ENCODE results near the gene UBASH3B.

UBASH3B gene

DNA sequence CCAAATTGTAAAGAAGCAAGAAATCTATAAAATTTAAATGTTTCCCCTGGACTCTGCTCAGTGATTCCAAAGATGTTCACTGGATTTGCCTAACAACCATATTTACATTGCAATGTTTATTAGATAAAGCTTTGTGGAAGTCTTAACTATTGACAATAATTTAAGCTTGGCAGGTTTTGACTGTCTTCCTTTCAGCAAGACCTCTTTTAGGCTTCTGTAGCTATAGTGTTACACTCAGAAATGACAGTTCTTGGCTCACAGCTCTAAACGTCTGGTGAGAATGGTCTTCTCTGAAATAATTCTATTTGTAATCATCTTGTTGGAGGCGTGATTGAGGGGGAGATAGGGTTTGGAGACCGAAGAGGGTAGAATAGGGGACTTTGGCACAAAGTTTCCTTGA is 138.0 kb downstream of the UBASH3B start:
- TF ChIP-seq SIN3A (IDR thresholded peaks at IDR 0.05; ENCODE audit: borderline replicate concordance, insufficient read depth, low read length): no peak
- no peak for TF ChIP-seq TAF1 (IDR thresholded peaks at IDR 0.05; ENCODE audit: borderline replicate concordance, insufficient read depth, low read length)
- TF ChIP-seq POLR2AphosphoS5 (IDR thresholded peaks at IDR 0.05; ENCODE audit: low read depth, low read length): no peak
- TF ChIP-seq, protein P1, sequence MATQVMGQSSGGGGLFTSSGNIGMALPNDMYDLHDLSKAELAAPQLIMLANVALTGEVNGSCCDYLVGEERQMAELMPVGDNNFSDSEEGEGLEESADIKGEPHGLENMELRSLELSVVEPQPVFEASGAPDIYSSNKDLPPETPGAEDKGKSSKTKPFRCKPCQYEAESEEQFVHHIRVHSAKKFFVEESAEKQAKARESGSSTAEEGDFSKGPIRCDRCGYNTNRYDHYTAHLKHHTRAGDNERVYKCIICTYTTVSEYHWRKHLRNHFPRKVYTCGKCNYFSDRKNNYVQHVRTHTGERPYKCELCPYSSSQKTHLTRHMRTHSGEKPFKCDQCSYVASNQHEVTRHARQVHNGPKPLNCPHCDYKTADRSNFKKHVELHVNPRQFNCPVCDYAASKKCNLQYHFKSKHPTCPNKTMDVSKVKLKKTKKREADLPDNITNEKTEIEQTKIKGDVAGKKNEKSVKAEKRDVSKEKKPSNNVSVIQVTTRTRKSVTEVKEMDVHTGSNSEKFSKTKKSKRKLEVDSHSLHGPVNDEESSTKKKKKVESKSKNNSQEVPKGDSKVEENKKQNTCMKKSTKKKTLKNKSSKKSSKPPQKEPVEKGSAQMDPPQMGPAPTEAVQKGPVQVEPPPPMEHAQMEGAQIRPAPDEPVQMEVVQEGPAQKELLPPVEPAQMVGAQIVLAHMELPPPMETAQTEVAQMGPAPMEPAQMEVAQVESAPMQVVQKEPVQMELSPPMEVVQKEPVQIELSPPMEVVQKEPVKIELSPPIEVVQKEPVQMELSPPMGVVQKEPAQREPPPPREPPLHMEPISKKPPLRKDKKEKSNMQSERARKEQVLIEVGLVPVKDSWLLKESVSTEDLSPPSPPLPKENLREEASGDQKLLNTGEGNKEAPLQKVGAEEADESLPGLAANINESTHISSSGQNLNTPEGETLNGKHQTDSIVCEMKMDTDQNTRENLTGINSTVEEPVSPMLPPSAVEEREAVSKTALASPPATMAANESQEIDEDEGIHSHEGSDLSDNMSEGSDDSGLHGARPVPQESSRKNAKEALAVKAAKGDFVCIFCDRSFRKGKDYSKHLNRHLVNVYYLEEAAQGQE (IDR thresholded peaks at IDR 0.05; ENCODE audit: insufficient read depth in 1 of 2, low read depth in 2 of 2, low read length in 2 of 2): no peak
- TF ChIP-seq FOXP2 (optimal IDR thresholded peaks at IDR 0.05; ENCODE audit: borderline replicate concordance, extremely low read depth, extremely low read length, insufficient read depth): no peak

DNA sequence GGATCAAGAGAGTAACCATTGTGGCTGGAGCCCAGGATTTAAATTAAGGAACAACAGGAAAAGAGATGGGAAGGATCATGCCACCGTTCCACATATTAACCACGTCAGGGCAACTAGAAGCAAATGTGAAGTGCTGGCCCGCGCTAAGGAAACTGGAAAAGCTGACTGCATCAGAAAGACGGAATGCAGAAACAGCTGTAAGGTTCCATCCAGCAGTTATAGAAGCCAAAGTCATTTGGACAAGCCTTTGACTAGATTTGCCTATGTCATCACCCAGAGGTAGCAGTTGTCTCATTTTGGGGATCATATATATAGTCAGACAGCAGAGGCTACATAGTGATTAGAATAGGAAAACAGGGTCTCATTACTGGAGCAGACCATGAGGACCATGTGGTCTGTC is 139.8 kb downstream of the UBASH3B start:
- no peak for TF ChIP-seq FOXP2 (optimal IDR thresholded peaks at IDR 0.05; ENCODE audit: borderline replicate concordance, extremely low read depth, extremely low read length, insufficient read depth)
- TF ChIP-seq SIN3A (IDR thresholded peaks at IDR 0.05; ENCODE audit: borderline replicate concordance, insufficient read depth, low read length): no peak
- TF ChIP-seq TAF1 (IDR thresholded peaks at IDR 0.05; ENCODE audit: borderline replicate concordance, insufficient read depth, low read length): no peak
- no peak for TF ChIP-seq POLR2AphosphoS5 (IDR thresholded peaks at IDR 0.05; ENCODE audit: low read depth, low read length)
- TF ChIP-seq, protein P1 (IDR thresholded peaks at IDR 0.05; ENCODE audit: insufficient read depth in 1 of 2, low read depth in 2 of 2, low read length in 2 of 2): no peak

DNA sequence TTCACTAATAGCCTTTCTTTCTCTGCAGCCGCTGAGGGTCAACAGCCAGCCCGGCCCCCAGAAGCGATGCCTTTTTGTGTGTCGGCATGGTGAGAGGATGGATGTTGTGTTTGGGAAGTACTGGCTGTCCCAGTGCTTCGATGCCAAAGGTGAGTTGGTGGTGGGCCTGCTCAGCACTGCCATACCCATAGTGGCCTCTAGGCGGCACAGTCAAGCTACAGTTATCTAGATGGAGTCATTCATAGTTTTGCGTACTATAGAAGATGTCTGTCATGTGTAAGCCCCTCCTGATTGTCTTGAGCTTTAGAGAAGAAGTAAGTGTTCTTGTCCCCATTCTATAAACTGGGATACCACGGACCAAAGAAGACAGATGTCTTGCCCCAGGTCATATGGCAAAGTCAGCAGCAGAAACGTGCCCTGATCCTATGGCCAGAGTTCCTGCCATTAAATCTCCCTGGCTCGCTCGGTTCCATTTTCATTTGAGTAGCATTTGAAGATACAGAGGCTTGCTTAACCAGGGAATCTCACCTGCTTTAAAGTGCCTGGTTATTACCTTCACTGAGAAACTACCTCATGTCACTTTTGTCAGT is 140.7 kb downstream of the UBASH3B start:
- TF ChIP-seq POLR2AphosphoS5 (IDR thresholded peaks at IDR 0.05; ENCODE audit: low read depth, low read length) (no peak; the same call in 1 of the 2 replicates), SIN3A (IDR thresholded peaks at IDR 0.05; ENCODE audit: borderline replicate concordance, insufficient read depth, low read length) (no peak), FOXP2 (optimal IDR thresholded peaks at IDR 0.05; ENCODE audit: borderline replicate concordance, extremely low read depth, extremely low read length, insufficient read depth) (no peak), TAF1 (IDR thresholded peaks at IDR 0.05; ENCODE audit: borderline replicate concordance, insufficient read depth, low read length) (no peak)
- TF ChIP-seq, protein P1 (IDR thresholded peaks at IDR 0.05; ENCODE audit: insufficient read depth in 1 of 2, low read depth in 2 of 2, low read length in 2 of 2): no peak

DNA sequence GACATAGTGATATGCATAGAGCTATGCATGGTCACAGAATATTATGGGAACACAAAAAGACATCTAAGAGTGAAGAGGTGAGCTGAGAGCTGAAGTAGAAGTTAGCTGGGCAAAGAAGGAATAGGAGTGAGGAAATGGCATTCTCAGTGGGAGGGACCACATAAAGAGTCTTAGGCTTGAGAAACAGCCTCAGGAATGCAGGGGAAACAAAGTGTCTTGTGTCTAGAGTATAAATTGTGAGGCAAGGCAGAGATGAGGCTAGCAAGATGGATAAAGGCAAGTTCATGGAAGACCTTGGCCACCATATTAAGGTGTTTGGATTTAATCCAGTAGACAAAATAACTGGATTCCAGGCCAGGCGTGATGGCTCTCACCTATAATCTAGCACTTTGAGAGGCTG is 142.1 kb downstream of the UBASH3B start:
- TF ChIP-seq FOXP2 (optimal IDR thresholded peaks at IDR 0.05; ENCODE audit: borderline replicate concordance, extremely low read depth, extremely low read length, insufficient read depth) (no peak), POLR2AphosphoS5 (IDR thresholded peaks at IDR 0.05; ENCODE audit: low read depth, low read length) (no peak), TAF1 (IDR thresholded peaks at IDR 0.05; ENCODE audit: borderline replicate concordance, insufficient read depth, low read length) (no peak), SIN3A (IDR thresholded peaks at IDR 0.05; ENCODE audit: borderline replicate concordance, insufficient read depth, low read length) (no peak)
- TF ChIP-seq, protein P1 (IDR thresholded peaks at IDR 0.05; ENCODE audit: insufficient read depth in 1 of 2, low read depth in 2 of 2, low read length in 2 of 2): no peak

Measured in PFSK-1 (cell line).